ENCODE measurements around the gene PEA15.

Gene PEA15

DNA sequence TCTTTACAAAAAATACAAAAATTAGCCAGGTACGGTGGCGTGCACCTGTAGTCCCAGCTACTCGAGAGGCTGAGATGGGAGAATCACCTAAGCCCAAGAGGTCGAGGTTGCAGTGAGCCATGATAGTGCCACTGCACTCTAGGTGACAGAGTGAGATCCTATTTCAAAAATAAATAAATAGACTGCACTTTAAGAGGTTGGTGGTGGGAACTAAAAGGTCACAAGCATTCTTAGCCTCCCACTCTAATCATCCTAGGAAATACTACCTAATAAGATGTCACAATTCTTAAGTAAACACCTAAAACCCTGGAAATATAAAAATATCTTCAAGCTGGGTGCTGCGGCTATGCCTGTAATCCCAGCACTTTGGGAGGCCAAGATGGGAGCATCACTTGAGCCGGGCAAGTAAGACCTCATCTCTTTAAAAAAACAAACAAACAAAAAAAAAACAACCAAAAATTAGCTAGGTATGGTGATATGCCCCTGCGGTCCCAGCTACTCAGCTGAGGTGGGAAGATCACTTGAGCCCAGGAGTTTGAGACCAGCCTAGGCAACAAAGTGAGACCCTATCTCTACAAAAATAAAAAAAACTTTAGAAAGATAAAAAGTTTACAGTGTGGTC lies 53.1 kb downstream of the PEA15 start (continued):
- TF ChIP-seq ZNF76 (tag by site-specific recombination; IDR thresholded peaks at IDR 0.05; ENCODE audit: borderline replicate concordance, low read depth) (no peak), ZNF221 (tag by site-specific recombination; IDR thresholded peaks at IDR 0.05; ENCODE audit: borderline replicate concordance) (no peak), ZNF366 (tag by site-specific recombination; conservative IDR thresholded peaks at IDR 0.05) (no peak), SP7 (tag by site-specific recombination; IDR thresholded peaks at IDR 0.05) (peak; percentile 52; the same call in 1 of the 2 replicates), ZNF2 (tag by site-specific recombination; IDR thresholded peaks at IDR 0.05) (no peak), KLF16 (tag by site-specific recombination; IDR thresholded peaks at IDR 0.05) (no peak), OVOL3 (tag by site-specific recombination; IDR thresholded peaks at IDR 0.05) (no peak), KLF8 (tag by site-specific recombination; IDR thresholded peaks at IDR 0.05) (peak; percentile 64), ZBTB17 (tag by site-specific recombination; IDR thresholded peaks at IDR 0.05) (0 out of 2 replicates have a peak, but pooled peaks have one; percentile 26), ZXDB (tag by site-specific recombination; IDR thresholded peaks at IDR 0.05) (peak; percentile 73), ZNF600 (tag by site-specific recombination; IDR thresholded peaks at IDR 0.05) (0 out of 2 replicates have a peak, but pooled peaks have one; percentile 28), ZNF621 (tag by site-specific recombination; IDR thresholded peaks at IDR 0.05) (no peak), FEZF1 (tag by site-specific recombination; IDR thresholded peaks at IDR 0.05) (peak; percentile 81), ZFHX2 (tag by site-specific recombination; conservative IDR thresholded peaks at IDR 0.05) (peak; percentile 58; the same call in 1 of the 2 replicates), WT1 (tag by site-specific recombination; IDR thresholded peaks at IDR 0.05) (peak; percentile 96), ZNF777 (tag by site-specific recombination; IDR thresholded peaks at IDR 0.05; ENCODE audit: borderline replicate concordance) (no peak), ZNF596 (tag by site-specific recombination; IDR thresholded peaks at IDR 0.05) (peak; percentile 52; the same call in 1 of the 2 replicates), ZNF629 (tag by site-specific recombination; IDR thresholded peaks at IDR 0.05) (peak; percentile 63), KLF1 (tag by site-specific recombination; IDR thresholded peaks at IDR 0.05) (peak; percentile 33; the same call in 1 of the 2 replicates)
- TF ChIP-seq, protein P1, sequence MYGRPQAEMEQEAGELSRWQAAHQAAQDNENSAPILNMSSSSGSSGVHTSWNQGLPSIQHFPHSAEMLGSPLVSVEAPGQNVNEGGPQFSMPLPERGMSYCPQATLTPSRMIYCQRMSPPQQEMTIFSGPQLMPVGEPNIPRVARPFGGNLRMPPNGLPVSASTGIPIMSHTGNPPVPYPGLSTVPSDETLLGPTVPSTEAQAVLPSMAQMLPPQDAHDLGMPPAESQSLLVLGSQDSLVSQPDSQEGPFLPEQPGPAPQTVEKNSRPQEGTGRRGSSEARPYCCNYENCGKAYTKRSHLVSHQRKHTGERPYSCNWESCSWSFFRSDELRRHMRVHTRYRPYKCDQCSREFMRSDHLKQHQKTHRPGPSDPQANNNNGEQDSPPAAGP (tag by site-specific recombination; IDR thresholded peaks at IDR 0.05) = no peak
- TF ChIP-seq, protein P2, sequence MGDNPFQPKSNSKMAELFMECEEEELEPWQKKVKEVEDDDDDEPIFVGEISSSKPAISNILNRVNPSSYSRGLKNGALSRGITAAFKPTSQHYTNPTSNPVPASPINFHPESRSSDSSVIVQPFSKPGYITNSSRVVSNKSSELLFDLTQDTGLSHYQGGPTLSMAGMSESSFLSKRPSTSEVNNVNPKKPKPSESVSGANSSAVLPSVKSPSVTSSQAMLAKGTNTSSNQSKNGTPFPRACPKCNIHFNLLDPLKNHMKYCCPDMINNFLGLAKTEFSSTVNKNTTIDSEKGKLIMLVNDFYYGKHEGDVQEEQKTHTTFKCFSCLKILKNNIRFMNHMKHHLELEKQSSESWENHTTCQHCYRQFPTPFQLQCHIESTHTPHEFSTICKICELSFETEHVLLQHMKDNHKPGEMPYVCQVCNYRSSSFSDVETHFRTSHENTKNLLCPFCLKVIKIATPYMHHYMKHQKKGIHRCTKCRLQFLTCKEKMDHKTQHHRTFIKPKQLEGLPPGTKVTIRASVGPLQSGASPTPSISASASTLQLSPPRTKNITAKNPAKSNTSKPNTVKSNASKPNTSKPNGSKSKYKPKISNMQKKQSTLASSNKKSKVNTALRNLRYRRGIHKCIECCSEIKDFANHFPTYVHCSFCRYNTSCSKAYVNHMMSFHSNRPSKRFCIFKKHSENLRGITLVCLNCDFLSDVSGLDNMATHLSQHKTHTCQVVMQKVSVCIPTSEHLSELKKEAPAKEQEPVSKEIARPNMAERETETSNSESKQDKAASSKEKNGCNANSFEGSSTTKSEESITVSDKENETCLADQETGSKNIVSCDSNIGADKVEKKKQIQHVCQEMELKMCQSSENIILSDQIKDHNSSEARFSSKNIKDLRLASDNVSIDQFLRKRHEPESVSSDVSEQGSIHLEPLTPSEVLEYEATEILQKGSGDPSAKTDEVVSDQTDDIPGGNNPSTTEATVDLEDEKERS (tag by site-specific recombination; IDR thresholded peaks at IDR 0.05) = no peak
- TF ChIP-seq, protein P3, sequence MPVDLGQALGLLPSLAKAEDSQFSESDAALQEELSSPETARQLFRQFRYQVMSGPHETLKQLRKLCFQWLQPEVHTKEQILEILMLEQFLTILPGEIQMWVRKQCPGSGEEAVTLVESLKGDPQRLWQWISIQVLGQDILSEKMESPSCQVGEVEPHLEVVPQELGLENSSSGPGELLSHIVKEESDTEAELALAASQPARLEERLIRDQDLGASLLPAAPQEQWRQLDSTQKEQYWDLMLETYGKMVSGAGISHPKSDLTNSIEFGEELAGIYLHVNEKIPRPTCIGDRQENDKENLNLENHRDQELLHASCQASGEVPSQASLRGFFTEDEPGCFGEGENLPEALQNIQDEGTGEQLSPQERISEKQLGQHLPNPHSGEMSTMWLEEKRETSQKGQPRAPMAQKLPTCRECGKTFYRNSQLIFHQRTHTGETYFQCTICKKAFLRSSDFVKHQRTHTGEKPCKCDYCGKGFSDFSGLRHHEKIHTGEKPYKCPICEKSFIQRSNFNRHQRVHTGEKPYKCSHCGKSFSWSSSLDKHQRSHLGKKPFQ (tag by site-specific recombination; IDR thresholded peaks at IDR 0.05) = peak; percentile 73
- TF ChIP-seq, protein P4, sequence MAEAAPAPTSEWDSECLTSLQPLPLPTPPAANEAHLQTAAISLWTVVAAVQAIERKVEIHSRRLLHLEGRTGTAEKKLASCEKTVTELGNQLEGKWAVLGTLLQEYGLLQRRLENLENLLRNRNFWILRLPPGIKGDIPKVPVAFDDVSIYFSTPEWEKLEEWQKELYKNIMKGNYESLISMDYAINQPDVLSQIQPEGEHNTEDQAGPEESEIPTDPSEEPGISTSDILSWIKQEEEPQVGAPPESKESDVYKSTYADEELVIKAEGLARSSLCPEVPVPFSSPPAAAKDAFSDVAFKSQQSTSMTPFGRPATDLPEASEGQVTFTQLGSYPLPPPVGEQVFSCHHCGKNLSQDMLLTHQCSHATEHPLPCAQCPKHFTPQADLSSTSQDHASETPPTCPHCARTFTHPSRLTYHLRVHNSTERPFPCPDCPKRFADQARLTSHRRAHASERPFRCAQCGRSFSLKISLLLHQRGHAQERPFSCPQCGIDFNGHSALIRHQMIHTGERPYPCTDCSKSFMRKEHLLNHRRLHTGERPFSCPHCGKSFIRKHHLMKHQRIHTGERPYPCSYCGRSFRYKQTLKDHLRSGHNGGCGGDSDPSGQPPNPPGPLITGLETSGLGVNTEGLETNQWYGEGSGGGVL (tag by site-specific recombination; IDR thresholded peaks at IDR 0.05) = no peak
- TF ChIP-seq, protein P5, sequence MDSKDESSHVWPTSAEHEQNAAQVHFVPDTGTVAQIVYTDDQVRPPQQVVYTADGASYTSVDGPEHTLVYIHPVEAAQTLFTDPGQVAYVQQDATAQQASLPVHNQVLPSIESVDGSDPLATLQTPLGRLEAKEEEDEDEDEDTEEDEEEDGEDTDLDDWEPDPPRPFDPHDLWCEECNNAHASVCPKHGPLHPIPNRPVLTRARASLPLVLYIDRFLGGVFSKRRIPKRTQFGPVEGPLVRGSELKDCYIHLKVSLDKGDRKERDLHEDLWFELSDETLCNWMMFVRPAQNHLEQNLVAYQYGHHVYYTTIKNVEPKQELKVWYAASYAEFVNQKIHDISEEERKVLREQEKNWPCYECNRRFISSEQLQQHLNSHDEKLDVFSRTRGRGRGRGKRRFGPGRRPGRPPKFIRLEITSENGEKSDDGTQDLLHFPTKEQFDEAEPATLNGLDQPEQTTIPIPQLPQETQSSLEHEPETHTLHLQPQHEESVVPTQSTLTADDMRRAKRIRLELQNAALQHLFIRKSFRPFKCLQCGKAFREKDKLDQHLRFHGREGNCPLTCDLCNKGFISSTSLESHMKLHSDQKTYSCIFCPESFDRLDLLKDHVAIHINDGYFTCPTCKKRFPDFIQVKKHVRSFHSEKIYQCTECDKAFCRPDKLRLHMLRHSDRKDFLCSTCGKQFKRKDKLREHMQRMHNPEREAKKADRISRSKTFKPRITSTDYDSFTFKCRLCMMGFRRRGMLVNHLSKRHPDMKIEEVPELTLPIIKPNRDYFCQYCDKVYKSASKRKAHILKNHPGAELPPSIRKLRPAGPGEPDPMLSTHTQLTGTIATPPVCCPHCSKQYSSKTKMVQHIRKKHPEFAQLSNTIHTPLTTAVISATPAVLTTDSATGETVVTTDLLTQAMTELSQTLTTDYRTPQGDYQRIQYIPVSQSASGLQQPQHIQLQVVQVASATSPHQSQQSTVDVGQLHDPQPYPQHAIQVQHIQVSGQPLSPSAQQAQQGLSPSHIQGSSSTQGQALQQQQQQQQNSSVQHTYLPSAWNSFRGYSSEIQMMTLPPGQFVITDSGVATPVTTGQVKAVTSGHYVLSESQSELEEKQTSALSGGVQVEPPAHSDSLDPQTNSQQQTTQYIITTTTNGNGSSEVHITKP (tag by site-specific recombination; IDR thresholded peaks at IDR 0.05) = no peak
- TF ChIP-seq, protein P6, sequence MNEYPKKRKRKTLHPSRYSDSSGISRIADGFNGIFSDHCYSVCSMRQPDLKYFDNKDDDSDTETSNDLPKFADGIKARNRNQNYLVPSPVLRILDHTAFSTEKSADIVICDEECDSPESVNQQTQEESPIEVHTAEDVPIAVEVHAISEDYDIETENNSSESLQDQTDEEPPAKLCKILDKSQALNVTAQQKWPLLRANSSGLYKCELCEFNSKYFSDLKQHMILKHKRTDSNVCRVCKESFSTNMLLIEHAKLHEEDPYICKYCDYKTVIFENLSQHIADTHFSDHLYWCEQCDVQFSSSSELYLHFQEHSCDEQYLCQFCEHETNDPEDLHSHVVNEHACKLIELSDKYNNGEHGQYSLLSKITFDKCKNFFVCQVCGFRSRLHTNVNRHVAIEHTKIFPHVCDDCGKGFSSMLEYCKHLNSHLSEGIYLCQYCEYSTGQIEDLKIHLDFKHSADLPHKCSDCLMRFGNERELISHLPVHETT (tag by site-specific recombination; IDR thresholded peaks at IDR 0.05) = no peak
- TF ChIP-seq, protein P7, sequence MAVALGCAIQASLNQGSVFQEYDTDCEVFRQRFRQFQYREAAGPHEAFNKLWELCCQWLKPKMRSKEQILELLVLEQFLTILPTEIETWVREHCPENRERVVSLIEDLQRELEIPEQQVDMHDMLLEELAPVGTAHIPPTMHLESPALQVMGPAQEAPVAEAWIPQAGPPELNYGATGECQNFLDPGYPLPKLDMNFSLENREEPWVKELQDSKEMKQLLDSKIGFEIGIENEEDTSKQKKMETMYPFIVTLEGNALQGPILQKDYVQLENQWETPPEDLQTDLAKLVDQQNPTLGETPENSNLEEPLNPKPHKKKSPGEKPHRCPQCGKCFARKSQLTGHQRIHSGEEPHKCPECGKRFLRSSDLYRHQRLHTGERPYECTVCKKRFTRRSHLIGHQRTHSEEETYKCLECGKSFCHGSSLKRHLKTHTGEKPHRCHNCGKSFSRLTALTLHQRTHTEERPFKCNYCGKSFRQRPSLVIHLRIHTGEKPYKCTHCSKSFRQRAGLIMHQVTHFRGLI (tag by site-specific recombination; IDR thresholded peaks at IDR 0.05) = no peak
